ENCODE results near the gene TNS1.

- TF ChIP-seq CTCF (IDR thresholded peaks at IDR 0.05) (no peak), USF2 (CRISPR knock-in tag; IDR thresholded peaks at IDR 0.05) (no peak), ZNF532 (CRISPR knock-in tag; IDR thresholded peaks at IDR 0.05; ENCODE audit: borderline replicate concordance) (no peak), ZNF121 (CRISPR knock-in tag; IDR thresholded peaks at IDR 0.05) (no peak), CREM (CRISPR knock-in tag; IDR thresholded peaks at IDR 0.05) (no peak), ZNF232 (CRISPR knock-in tag; IDR thresholded peaks at IDR 0.05) (no peak)
Measured at GRCh38 chr2:217935235-217935879, 67.4 kb downstream of the TNS1 start.

All from WTC11 (cell line).